CD4-positive, alpha-beta T cell treated with Interleukin-2 at 100 ng/mL for 4 hours (primary cell): ENCODE data around the gene CRELD2.

Experiments
- DNase-seq: peaks from one replicate; pipeline ENCODE4 v3.0.0-alpha.2; 2020; ENCODE audit warnings: low spot score

CRELD2 gene

DNA sequence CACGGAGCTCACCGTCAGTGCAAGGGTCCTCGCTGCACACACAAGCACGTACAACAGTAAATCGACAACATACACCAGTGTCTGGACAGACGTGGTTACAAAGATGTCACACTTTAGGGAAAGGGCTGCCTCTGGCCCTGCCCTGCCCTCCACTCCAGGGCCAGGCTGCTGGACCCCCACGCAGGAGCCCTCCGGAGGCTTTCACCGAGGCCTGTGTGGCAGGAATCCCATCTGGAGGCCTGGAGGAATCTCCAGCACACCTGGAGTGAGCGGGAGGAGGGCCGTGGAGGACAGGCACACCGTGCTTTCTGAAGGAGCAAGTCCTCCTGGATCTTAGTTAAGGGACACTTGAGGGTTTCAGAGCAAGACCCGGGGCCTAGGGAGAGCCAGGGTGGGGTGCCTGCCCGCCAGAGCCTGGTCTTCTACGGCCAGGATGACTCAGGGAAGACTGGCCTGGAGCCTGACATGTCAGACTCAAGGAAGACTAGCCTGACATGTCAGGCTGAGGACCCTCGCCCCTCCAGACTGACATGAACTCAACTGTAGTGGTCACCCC, 40.0 kb downstream of the CRELD2 start:
- DNase-seq = no peak

DNA sequence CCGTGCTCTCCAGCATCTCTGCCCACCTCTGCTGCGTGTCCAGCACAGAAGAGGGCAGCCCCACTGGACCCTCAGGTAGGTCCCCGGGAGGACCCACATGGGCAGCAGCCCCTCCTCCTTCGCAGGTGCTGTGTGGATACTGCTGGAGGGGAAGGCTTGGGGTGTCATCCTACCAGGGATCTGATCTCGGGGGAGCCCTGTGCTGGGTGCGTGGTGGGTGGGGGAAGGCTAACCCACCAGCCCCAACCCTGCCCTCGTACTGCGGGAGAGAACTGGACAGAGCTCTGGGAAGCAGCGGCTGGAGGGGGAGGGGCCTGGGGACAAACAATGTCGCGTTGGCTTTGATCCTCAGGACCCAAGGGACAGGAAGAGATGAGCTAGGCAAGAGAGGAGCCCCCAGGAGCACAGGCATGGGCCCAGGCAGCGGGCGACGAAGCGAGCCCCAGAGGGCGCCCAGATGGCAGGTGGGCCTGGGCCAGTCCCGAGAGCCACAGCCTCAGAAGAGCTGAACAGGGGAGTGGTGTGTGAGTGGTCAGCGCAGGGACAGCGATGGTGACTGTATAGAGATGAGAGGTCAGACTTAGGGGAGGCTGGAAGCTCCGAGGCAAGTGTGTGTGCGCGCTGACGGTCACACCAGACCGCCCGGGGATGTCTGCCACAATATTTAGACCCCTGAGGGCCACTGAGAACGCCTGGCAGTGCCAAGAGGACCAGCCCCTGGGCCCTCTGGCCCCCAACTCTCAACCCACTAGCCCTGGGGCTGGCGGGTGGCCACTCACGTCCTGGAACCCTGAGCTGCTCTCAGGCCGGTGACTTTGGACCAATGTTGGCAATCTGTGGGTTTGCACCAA, 40.7 kb downstream of the CRELD2 start:
- DNase-seq = no peak

DNA sequence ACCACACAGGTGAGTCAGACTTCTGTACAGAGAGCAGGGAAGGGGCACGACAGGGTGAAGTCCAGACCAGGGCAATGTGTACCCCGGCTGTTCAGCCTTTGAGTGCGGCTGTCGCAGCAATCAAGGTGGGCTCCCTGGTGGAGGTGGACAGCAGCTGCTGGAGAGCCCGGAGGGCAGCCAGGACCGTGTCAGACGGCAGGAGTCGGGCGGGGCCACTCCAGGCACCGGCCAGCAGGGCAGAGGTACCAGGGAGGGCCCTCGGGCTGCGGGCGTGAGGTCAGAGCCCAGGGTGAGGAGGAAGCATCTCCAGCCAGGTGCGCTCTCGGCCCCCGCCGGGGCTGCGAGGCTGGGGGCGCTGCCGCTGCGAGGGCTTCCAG, 41.3 kb downstream of the CRELD2 start:
- peak; percentile 31 for DNase-seq

DNA sequence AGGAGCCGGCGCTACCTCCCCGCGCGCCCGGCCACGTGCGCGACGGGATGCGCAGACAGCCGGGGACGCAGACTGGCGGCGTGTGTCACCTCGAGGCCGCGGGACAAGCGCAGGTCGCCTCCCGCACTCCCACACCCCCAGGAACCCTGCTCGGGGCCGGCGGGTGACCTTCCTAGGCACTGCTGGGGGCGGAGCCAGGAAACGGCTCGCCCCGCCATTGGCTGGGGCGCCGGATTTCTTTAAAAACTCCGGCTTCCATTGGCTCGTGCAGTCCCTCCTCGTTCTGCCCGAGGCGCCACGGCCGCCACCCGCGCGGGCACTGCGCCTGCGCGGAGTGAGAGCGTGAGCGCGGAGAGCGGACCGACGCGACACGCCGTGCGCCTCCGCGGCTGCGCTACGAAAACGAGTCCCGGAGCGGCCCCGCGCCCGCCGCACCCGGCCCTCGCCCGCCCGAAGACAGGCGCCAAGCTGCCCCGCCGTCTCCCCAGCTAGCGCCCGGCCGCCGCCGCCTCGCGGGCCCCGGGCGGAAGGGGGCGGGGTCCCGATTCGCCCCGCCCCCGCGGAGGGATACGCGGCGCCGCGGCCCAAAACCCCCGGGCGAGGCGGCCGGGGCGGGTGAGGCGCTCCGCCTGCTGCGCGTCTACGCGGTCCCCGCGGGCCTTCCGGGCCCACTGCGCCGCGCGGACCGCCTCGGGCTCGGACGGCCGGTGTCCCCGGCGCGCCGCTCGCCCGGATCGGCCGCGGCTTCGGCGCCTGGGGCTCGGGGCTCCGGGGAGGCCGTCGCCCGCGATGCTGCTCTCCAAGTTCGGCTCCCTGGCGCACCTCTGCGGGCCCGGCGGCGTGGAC, 41.9 kb downstream of the CRELD2 start, which contains the start of gene PIM3:
Gene PIM3 (plus strand): TSS at position 614 of the 846 bp plus-strand sequence. CDS start 176 bp downstream, at position 790.
- peak; percentile 95 for DNase-seq

DNA sequence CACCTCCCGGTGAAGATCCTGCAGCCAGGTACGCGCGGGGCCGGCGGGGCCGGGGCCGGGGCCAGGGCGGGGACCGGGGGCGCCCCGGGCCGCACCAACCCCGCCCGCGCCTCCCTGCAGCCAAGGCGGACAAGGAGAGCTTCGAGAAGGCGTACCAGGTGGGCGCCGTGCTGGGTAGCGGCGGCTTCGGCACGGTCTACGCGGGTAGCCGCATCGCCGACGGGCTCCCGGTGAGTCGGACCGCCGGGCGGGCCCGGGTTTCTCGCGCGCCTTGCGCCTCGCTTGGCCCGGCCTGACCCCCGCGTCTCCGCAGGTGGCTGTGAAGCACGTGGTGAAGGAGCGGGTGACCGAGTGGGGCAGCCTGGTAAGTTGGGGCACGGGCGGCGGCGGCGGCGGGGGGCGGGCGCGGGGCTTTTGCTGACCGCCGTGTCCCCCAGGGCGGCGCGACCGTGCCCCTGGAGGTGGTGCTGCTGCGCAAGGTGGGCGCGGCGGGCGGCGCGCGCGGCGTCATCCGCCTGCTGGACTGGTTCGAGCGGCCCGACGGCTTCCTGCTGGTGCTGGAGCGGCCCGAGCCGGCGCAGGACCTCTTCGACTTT, 42.7 kb downstream of the CRELD2 start:
- DNase-seq = peak; percentile 31

DNA sequence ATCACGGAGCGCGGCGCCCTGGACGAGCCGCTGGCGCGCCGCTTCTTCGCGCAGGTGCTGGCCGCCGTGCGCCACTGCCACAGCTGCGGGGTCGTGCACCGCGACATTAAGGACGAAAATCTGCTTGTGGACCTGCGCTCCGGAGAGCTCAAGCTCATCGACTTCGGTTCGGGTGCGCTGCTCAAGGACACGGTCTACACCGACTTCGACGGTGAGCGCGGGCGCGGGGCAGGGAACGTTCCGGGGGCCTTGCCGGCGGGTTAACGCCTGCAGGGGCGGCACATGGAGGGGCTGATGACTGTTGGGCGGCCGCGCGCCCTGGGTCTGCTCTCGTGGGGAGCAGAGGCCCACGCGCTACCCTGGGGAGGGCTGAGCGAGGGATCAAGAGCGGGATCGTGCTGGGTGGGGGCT, 43.2 kb downstream of the CRELD2 start:
- no peak for DNase-seq

DNA sequence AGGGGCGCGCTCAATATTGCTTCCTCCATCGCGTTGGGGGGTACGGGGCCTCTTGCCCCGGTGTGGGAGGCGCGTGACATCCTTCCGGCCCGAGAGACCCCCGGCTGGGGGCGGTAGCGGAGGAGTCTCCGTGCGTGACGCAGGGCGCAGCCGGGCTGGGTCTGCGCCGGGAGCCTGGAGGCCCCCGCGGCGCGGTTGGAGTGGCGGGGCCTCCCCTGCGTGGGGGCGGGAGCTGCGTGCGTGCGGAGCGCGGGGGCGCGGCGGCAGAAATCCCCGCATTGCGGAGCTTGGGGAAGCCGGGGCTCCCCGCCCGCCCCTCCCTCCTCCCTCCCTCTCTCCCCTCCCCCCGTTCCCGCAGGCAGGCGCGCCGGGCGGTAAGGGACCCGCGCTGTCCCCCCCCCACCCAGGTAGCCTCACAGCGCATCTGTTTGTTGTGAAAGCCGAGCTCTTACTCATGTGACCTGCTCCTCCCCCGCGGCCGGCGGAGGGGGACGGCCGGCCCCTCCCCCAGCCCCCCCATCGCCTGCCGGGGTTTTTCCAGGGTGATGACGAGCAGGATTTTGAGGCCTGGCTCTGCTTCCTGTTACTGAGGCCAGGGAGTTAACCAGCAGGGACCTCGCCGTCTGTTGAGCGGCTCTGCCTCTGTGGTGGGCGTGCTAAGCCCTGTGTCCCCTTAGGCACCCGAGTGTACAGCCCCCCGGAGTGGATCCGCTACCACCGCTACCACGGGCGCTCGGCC, 43.7 kb downstream of the CRELD2 start:
- DNase-seq = peak; percentile 90

DNA sequence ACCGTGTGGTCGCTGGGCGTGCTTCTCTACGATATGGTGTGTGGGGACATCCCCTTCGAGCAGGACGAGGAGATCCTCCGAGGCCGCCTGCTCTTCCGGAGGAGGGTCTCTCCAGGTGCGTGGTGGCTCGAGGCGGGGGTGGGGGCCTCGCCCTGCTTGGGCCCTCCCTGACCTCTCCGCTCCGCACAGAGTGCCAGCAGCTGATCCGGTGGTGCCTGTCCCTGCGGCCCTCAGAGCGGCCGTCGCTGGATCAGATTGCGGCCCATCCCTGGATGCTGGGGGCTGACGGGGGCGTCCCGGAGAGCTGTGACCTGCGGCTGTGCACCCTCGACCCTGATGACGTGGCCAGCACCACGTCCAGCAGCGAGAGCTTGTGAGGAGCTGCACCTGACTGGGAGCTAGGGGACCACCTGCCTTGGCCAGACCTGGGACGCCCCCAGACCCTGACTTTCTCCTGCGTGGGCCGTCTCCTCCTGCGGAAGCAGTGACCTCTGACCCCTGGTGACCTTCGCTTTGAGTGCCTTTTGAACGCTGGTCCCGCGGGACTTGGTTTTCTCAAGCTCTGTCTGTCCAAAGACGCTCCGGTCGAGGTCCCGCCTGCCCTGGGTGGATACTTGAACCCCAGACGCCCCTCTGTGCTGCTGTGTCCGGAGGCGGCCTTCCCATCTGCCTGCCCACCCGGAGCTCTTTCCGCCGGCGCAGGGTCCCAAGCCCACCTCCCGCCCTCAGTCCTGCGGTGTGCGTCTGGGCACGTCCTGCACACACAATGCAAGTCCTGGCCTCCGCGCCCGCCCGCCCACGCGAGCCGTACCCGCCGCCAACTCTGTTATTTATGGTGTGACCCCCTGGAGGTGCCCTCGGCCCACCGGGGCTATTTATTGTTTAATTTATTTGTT, 44.6 kb downstream of the CRELD2 start:
- no peak for DNase-seq

DNA sequence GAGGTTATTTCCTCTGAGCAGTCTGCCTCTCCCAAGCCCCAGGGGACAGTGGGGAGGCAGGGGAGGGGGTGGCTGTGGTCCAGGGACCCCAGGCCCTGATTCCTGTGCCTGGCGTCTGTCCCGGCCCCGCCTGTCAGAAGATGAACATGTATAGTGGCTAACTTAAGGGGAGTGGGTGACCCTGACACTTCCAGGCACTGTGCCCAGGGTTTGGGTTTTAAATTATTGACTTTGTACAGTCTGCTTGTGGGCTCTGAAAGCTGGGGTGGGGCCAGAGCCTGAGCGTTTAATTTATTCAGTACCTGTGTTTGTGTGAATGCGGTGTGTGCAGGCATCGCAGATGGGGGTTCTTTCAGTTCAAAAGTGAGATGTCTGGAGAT, 45.2 kb downstream of the CRELD2 start:
- DNase-seq = no peak

DNA sequence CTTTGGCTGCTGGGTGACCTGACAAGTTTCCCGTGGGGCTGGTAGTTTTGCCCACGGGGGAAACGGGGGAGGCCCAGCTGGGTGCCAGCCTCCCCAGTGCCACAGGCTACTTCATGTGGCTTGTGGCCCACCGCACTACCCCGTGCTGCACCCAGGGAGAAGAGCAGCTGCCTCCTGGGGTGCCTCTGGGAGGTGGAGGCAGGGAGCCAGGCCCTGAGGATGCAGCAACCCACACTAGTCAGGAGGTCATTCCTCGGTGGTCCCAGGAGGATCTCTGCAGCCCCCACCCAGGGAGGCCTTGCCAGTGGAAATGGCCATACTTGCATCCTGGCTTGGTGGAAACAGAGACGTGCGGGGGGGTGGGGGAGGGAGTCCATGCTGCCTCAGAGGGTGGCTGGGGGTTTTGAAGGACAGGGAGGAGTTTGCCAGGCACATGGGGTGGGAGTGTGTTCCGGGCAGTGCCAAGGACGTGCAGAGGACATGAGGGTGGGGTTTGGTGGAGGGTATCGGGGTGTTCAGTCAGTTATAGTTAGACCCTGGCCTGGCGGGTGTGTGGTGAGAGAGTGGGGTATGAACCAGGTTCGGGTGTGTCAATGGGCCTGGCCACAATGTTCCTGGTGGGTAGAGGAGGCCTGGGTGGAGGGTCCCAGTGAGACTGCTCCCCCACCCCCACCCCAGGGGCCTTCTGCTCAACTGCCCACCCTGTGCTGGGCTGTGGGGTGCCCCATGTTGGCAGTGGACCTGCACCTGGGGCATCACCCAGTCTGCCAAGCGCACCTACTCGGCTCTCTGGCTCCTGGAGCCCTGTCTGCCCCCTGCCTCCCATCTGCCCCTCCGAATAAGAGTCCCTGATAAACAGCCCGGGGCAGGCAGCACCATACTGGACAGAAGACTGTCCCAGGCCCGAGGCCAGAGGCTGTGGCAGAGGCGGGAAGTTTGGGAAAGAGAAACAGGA, 46.0 kb downstream of the CRELD2 start:
- no peak for DNase-seq

DNA sequence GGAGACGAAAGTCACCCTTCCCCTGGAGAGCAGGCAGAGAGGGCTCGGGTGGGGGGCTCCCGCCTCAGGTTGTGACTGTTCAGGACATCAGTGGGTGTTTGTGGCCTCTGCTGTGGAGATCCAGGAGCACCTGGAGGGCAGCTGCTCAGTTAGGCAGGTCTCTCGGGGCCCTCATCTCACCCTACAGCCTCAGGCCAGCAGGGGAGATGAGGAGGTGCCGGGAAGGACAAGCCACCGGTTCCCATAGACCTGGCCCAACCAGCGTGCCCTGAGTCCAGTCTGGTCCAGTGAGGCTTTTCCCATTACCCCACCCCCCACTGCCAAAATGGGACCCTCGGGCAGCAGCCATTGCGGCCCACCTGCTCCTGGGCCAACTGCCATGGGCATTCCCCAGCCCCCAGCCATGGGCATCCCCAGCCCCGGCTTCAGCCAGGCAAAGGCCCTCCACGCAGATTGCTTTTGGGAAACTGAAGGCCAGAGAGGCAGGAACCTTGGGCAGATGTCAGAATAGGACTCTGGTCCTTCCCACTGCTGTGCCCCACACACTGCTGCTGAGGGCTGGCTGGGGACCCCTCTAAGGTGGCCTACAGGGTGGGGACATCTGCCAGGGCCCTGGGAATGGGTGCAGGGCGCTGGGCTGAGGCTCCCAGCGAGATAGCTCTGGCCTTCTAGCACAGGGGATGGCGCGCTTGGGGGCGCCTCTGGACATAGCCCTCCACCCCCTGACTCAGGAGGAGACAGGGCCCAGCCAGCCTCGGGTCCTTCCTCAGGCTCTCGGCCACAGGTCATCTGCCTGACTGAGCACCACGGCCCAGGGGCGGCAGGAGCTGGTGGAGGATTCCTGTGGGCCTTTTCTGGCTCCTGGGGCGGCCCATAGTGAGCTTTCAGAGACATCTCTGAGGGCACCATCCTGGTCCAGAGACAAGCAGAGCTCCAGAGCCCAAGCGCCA, 46.9 kb downstream of the CRELD2 start:
- no peak for DNase-seq

DNA sequence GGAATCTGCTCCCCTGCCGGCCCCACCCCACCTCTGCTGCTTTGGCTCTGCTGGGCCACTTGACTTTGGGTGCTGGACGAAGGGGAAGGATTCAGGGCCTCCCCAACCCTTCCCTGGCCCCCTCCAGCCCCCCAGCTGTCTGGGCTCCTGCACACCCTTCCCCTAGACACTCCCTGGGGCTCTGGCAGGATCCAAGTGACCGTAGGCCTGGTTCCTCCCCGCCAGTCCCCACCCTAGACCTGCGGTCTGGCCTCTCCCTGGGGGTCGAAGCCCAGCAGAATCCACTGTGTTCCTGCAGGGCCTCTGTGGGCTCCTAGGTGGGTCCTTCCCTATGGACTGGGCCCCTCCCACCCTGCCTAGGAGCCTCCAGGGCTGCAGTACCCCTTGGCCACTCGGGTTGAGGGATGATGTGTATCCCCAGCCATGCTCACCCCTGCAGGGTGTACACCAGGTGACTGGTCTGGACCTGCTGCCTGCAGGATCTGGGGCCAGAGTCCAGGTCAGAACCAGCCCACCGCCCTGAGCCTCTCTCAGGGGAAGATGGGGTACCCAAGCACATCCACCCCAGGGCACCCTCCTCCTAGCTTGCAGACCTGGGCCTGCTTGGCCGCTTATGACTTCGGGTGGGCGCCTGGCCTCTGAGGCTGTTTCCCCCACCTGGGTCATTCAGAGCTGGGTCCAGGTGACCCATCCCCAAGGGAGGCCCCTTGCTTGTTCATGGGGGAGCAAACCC, 47.8 kb downstream of the CRELD2 start:
- no peak for DNase-seq

DNA sequence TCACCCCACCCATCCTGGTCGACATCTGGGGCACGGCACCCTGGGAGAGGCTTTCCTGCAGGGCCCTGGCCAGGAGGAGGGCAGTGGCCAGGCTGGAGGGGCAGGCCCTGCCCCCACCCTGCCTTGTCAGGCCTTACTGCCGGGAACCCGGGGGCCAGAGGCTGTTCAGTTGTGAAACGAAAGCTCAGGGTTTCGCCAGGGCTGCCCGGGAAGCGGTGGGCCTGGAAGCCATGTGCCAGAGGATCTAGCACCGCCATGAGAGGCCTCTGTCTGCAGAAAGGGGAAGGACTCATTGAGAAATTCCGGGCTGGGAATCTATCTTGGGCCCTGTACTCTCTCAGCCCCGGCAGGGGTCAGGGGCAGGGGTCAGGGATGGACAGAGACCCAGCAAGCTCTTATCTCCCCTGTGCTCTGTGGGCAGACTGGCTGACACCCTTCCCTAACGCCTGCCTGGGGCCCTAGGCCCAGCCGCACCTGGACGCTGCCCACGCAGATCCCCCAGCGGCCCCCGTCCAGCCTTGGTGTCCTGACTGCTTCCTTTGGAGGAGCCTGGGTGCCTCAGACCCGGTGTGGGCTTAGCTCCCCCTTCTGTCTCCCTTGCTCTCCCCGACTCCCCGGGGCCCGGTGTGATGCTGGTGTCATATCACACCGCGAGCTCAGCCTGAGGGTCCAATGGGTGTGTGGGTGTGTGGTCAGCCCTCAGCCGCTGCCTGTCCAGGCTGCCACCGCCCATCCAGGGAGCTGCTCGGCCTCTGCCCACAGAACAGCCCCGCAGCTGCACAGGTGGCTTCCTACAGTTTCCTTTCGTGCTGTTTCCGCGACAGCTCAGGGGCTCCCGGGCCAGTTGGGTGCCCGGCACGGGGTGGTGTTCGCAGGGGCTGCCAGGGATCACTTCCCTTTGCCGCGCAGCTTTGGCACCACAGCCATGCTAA, 48.6 kb downstream of the CRELD2 start:
- no peak for DNase-seq

DNA sequence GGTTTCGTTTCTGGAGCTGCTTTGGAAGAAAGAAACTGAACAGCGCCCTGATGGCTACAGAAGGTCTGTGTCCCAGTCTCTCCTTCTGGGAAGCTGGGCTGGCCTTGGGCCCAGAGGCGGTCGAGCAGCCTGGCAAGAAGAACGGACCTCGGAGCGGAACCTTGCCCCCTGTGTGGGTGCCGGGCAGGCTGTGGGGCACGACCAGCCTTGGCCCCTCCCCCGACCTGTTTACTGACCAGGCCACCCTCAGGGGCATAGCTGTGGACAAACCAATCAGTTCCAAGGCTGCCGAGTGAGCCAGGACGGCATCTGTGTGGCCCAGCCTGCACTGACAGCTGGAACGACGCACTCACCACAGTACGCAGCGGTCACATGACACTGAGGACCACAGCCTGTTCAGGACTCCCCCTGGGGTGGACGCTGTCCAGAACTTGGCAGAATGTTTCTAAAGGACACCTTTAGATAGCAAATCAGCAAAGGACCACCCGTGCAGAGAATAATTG, 49.3 kb downstream of the CRELD2 start:
- no peak for DNase-seq

DNA sequence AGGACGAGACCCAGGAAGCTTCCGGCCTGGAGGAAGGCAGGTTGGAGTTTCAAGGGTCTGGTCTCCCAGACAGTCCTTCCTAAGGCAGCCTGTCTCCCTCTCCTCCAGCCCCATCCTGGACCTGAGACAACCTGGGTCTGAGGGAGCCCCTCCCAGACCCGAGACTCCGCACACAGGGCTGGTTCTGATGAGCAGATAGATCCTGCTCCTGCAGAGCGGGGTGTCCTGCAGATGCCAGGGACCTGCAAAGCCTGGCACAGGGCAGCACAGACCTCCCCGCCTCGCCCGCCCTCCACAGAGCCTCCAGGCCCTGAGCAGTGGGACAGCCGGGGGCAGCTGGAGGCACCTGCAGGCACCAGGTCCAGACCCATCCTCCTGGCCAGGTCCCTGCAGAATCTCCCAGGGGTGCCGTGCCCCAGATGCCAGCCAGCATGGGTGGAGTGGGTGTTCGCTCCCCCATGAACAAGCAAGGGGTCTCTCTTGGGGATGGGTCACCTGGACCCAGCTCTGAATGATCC, 49.9 kb downstream of the CRELD2 start:
- no peak for DNase-seq
